Measurements from ENCODE around the gene ADAMTSL2.

ADAMTSL2 gene

GRCh38 chr9:133518706-133519449, 15.6 kb upstream of the ADAMTSL2 start:
- H3K9me3 Mint-ChIP-seq, result no peaks in the 10 kb centered on the region
- H3K4me3 Mint-ChIP-seq, result no peak overlapping the region
- DNase-seq, result no peak
- H3K27ac Mint-ChIP-seq, result no peak overlapping the region
- no peak for TF ChIP-seq CTCF (IDR thresholded peaks at IDR 0.05)
- H3K36me3 Mint-ChIP-seq (ENCODE audit: low read depth), result no peaks in the 10 kb centered on the region
- H3K4me1 Mint-ChIP-seq, result peaks cover 74% of the 10 kb centered on the region
- peaks cover 3% of the 10 kb centered on the region for H3K27me3 Mint-ChIP-seq (ENCODE audit: low read depth, poor library complexity)

GRCh38 chr9:133519693-133520092, 14.8 kb upstream of the ADAMTSL2 start:
- H3K27ac Mint-ChIP-seq, result no peak overlapping the region
- peaks cover 3% of the 10 kb centered on the region for H3K27me3 Mint-ChIP-seq (ENCODE audit: low read depth, poor library complexity)
- no peak for DNase-seq
- no peak overlapping the region for H3K4me3 Mint-ChIP-seq
- H3K36me3 Mint-ChIP-seq (ENCODE audit: low read depth), result no peaks in the 10 kb centered on the region
- no peaks in the 10 kb centered on the region for H3K9me3 Mint-ChIP-seq
- no peak for TF ChIP-seq CTCF (IDR thresholded peaks at IDR 0.05)
- peaks cover 77% of the 10 kb centered on the region for H3K4me1 Mint-ChIP-seq

- no peak for DNase-seq
These were observed 14.2 kb upstream of the ADAMTSL2 start for GRCh38 chr9:133520121-133520835.

GRCh38 chr9:133521122-133522072, 13.1 kb upstream of the ADAMTSL2 start:
- DNase-seq, result no peak
- no peaks in the 10 kb centered on the region for H3K36me3 Mint-ChIP-seq (ENCODE audit: low read depth)
- H3K27me3 Mint-ChIP-seq (ENCODE audit: low read depth, poor library complexity), result peaks cover 6% of the 10 kb centered on the region
- peaks cover 77% of the 10 kb centered on the region for H3K4me1 Mint-ChIP-seq
- H3K4me3 Mint-ChIP-seq, result no peak overlapping the region
- H3K9me3 Mint-ChIP-seq, result no peaks in the 10 kb centered on the region
- TF ChIP-seq CTCF (IDR thresholded peaks at IDR 0.05), result no peak
- H3K27ac Mint-ChIP-seq, result no peak overlapping the region

More at GRCh38 chr9:133520121-133520835, 14.2 kb upstream of the ADAMTSL2 start:
- Mint-ChIP-seq H3K27ac (no peak overlapping the region), H3K36me3 (ENCODE audit: low read depth) (no peaks in the 10 kb centered on the region), H3K27me3 (ENCODE audit: low read depth, poor library complexity) (peaks cover 3% of the 10 kb centered on the region), H3K9me3 (no peaks in the 10 kb centered on the region), H3K4me3 (no peak overlapping the region), H3K4me1 (peaks cover 77% of the 10 kb centered on the region)
- no peak for TF ChIP-seq CTCF (IDR thresholded peaks at IDR 0.05)

- DNase-seq, result no peak
- no peaks in the 10 kb centered on the region for H3K9me3 Mint-ChIP-seq
These were observed 12.2 kb upstream of the ADAMTSL2 start for GRCh38 chr9:133522073-133522910.

More at GRCh38 chr9:133522073-133522910, 12.2 kb upstream of the ADAMTSL2 start:
- H3K4me3 Mint-ChIP-seq, result no peak overlapping the region
- peaks cover 6% of the 10 kb centered on the region for H3K27me3 Mint-ChIP-seq (ENCODE audit: low read depth, poor library complexity)
- H3K27ac Mint-ChIP-seq, result no peak overlapping the region
- H3K4me1 Mint-ChIP-seq, result peaks cover 78% of the 10 kb centered on the region
- H3K36me3 Mint-ChIP-seq (ENCODE audit: low read depth), result no peaks in the 10 kb centered on the region
- no peak for TF ChIP-seq CTCF (IDR thresholded peaks at IDR 0.05)

Measured in nephron progenitor cell (in vitro differentiated cells).